Retinal pigment epithelial cell (primary cell): ENCODE results near the gene RBMXL3.
"Not testable (repeated sequence)": the region's sequence is repeated elsewhere in the genome, so short reads cannot be mapped to it uniquely, and the experiment has no call there.

ENCODE experiments used
- DNase-seq: peaks from one replicate; pipeline ENCODE4 v3.0.0-alpha.2; 2010; ENCODE audit warnings: low read depth
- H3K4me3 ChIP-seq: 2 replicates; pipeline ENCODE4 v1.5.1; 2011; ENCODE audit warnings: mild to moderate bottlenecking, low read length, control low read depth, moderate library complexity
- TF ChIP-seq, protein P1 (sequence below): conservative IDR thresholded peaks from 2 replicates; pipeline ENCODE4 v1.5.1; 2011; ENCODE audit warnings: low read depth, low read length, control low read depth, inconsistent platforms

Gene RBMXL3

DNA sequence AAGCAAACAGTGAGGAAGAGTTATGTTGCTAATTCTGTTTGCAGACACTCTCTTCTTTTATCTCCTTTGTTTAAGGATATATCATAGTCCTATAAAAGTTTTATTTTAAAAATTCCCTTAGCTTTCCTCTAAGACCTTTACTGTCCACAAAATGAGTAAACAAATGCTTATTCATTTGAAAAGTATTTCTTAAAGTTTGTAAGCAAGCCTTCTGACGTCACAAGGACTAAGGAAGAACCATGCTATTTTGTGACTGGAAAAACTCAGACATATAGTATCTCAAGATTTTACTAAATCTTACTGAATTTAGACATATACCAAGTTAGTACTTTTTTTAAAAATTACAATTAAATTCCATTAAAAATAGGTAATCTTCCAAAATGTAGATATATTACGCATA lies 5.2 kb upstream of the RBMXL3 start:
- no peak overlapping the region for H3K4me3 ChIP-seq
- TF ChIP-seq, protein P1, sequence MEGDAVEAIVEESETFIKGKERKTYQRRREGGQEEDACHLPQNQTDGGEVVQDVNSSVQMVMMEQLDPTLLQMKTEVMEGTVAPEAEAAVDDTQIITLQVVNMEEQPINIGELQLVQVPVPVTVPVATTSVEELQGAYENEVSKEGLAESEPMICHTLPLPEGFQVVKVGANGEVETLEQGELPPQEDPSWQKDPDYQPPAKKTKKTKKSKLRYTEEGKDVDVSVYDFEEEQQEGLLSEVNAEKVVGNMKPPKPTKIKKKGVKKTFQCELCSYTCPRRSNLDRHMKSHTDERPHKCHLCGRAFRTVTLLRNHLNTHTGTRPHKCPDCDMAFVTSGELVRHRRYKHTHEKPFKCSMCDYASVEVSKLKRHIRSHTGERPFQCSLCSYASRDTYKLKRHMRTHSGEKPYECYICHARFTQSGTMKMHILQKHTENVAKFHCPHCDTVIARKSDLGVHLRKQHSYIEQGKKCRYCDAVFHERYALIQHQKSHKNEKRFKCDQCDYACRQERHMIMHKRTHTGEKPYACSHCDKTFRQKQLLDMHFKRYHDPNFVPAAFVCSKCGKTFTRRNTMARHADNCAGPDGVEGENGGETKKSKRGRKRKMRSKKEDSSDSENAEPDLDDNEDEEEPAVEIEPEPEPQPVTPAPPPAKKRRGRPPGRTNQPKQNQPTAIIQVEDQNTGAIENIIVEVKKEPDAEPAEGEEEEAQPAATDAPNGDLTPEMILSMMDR = no peak
- DNase-seq = no peak

DNA sequence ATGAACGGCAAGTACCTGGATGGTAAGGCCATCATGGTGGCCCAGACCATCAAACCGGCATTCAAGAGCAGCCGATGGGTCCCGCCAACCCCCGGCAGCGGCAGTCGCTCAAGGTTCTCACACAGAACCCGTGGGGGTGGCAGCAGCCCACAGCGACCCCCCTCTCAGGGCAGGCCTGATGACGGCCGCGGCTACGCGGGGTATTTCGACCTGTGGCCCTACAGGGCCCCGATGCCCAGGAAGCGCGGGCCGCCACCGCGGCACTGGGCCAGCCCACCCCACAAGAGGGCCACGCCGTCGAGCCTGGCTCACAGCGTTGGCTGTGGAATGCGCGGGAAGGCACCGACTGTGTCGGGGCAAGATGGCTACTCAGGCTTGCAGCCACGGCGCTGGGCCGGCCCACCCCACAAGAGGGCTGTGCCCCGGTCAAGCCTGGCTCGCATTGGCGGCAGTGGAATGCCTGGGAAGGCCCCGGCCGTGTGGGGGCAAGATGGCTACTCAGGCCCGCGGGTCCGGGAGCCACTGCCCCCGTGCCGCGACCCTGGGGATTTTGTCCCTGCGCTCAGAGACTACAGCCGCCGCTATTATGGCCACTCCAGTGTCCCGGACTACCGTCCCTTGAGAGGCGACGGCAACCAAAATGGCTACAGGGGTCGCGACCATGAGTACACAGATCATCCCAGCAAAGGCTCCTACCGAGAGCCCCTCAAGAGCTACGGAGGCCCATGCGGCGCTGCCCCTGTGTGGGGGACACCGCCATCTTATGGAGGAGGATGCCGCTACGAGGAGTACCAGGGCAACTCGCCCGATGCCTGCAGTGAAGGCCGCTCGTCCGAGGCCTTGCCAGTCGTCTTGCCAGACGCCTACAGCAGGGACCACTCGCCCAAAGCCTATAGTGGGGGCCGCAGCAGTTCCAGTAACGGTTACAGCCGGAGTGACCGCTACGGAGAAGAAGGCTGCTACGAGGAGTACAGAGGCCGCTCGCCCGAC lies 731 bp downstream of the RBMXL3 start:
- TF ChIP-seq, protein P1 = no peak
- no peak for DNase-seq
- H3K4me3 ChIP-seq = no peak overlapping the region

DNA sequence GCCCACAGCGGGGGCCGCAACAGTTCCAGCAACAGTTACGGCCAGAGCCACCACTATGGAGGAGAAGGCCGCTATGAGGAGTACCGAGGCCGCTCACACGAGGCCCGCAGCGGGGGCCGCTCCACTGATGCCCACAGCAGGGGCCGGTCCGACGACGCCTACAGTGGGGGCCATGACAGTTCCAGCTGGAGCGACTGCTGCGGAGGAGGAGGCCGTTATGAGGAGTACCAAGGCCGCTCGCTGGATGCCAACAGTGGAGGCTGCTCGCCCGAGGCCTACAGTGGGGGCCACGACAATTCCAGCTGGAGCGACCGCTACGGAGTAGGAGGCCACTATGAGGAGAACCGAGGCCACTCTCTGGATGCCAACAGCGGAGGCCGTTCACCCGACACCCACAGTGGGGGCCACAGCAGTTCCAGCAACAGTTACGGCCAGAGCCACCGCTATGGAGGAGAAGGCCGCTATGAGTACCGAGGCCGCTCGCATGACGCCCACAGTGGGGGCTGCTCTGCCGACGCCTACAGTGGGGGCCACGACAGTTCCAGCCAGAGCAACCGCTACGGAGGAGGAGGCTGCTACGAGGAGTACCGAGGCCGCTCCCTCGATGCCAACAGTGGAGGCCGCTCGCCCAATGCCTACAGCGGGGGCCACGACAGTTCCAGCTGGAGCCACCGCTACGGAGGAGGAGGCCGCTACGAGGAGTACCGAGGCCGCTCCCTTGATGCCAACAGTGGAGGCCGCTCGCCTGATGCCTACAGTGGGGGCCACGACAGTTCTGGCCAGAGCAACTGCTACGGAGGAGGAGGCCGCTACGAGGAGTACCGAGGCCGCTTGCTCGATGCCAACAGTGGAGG lies 1.7 kb downstream of the RBMXL3 start:
- no peak overlapping the region for H3K4me3 ChIP-seq
- no peak for DNase-seq
- TF ChIP-seq, protein P1 = no peak

- H3K4me3 ChIP-seq = no peak overlapping the region
- no peak for DNase-seq
- TF ChIP-seq, protein P1 = no peak
These were observed 2.5 kb downstream of the RBMXL3 start for GRCh38 chrX:115191490-115192243.

DNA sequence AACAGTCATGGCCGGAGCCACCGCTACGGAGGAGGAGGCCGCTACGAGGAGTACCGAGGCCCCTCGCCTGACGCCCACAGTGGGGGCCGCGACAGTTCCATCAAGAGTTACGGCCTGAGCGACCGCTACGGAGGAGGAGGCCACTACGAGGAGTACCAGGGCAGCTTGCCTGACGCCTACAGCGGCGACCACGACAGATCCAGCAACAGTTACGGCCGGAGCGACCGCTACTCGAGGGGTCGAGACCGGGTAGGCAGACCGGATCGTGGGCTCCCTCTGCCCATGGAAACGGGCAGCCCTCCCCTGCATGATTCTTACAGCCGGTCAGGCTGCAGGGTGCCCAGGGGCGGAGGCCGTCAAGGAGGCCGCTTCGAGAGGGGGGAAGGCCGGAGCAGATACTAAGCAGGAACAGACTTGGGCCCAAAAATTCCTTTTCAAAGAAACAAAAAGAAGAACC lies 3.1 kb downstream of the RBMXL3 start:
- TF ChIP-seq, protein P1 = no peak
- no peak for DNase-seq
- H3K4me3 ChIP-seq = no peak overlapping the region

DNA sequence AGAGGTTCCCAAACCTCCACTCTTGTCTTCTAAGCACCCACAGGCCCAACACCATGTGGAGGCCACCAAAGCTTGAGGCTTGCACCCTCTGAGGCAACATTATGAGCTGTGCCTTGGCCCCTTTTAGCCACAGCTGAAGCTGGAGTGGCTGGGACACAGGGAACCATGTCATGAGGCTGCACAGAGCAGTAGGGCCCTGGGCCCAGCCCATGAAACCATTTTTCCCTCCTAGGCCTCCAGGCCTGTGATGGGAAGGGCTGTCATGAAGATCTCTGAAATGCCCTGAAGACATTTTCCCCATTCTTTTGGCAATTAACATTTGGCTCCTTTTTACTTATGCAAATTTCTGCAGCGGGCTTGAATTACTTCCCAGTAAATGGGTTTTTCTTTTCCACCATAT lies 14.8 kb downstream of the RBMXL3 start:
- no peak overlapping the region for H3K4me3 ChIP-seq
- TF ChIP-seq, protein P1 = no peak
- DNase-seq = no peak

DNA sequence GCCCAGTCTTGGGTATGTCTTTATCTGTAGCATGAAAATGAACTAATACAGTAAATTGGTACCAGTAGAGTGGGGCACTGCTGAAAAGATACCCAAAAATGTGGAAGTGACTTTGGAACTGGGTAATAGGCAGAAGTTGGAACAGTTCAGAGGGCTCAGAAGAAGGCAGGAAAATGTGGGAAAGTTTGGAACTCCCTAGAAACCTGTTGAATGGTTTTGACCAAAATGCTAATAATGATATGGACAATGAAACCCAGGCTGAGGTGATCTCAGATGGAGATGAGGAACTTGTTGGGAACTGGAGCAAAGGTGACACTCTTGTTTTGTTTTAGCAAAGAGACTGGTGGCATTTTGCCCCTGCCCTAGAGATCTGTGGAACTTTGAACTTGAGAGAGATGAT lies 20.3 kb downstream of the RBMXL3 start:
- DNase-seq, H3K4me3 ChIP-seq: not testable (repeated sequence)
